GM21529 (cell line): ENCODE data around the gene MADCAM1.
"Not testable (repeated sequence)": the region's sequence is repeated elsewhere in the genome, so short reads cannot be mapped to it uniquely, and the experiment has no call there.

ENCODE experiments used
- ATAC-seq: cut with Tn5 transposase; IDR thresholded peaks from one replicate; pipeline ENCODE4 v1.9.1; 2021; ENCODE audit not compliant: unreplicated experiment

Gene MADCAM1

GRCh38 chr19:465056-465816 lies 31.1 kb upstream of the MADCAM1 start:
- no peak for ATAC-seq

- ATAC-seq: no peak
Observed at GRCh38 chr19:467554-467953, 28.7 kb upstream of the MADCAM1 start.

GRCh38 chr19:468587-469256 lies 27.6 kb upstream of the MADCAM1 start:
- no peak for ATAC-seq

- no peak for ATAC-seq
Observed at GRCh38 chr19:469833-470232, 26.5 kb upstream of the MADCAM1 start.

- no peak for ATAC-seq
Observed at GRCh38 chr19:470701-471100, 25.6 kb upstream of the MADCAM1 start.

- no peak for ATAC-seq
Observed at GRCh38 chr19:472005-472858, 24.1 kb upstream of the MADCAM1 start.

- ATAC-seq: no peak
Observed at GRCh38 chr19:474126-475078, 21.9 kb upstream of the MADCAM1 start.

GRCh38 chr19:475360-475759 lies 20.9 kb upstream of the MADCAM1 start:
- no peak for ATAC-seq

- no peak for ATAC-seq
Observed at GRCh38 chr19:478236-478903, 17.9 kb upstream of the MADCAM1 start.

GRCh38 chr19:478976-479375 lies 17.3 kb upstream of the MADCAM1 start:
- no peak for ATAC-seq

GRCh38 chr19:480016-480855 lies 16.1 kb upstream of the MADCAM1 start:
- ATAC-seq: no peak

- not testable (repeated sequence) for ATAC-seq
Observed at GRCh38 chr19:481100-481499, 15.2 kb upstream of the MADCAM1 start.

- ATAC-seq: no peak
Observed at GRCh38 chr19:482186-483041, 13.9 kb upstream of the MADCAM1 start.

GRCh38 chr19:483332-484072 lies 12.8 kb upstream of the MADCAM1 start:
- no peak for ATAC-seq

- ATAC-seq: no peak
Observed at GRCh38 chr19:484494-484893, 11.8 kb upstream of the MADCAM1 start.

GRCh38 chr19:485077-485476 lies 11.2 kb upstream of the MADCAM1 start:
- ATAC-seq: no peak

- no peak for ATAC-seq
Observed at GRCh38 chr19:485583-486236, 10.6 kb upstream of the MADCAM1 start.
